ENCODE results near the gene ZNF423.

DNA sequence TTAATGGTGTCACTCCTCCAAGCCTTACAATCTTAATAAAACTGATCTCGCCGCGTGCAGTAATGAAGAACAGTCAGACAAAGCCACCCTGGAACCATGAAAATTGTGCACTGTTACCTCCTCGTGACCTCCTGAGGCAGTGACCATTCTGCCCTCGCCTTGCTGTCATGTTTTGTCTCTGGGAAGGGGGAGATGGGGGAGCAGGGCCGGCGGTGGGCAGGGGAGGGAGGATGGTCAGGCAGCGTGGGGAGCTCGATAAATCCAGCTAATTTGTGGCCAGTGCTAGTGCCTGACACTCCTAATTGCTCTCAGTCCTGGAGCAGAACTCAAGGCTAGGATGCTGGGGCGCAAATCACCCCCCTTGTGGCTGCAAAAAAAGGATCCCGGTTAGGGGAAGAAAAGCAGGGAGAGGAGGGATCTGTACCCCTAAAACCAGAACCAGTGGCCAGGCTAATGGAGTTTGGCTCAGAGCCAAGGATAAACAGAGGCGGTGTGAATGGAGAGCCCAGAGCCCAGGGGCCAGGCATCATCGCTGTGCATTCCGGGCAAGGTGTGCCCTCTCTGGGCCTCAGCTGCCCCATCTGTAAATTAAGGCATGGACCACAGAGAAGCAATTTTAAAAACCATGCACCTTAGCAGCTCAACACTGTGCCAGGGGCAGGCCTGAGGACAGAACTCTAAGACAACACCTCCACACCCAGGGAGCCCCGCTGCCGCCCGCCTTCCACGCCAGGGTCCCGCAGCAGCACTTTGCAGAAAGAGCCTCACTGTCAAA, 113.3 kb downstream of the ZNF423 start:
- TF ChIP-seq EZH2phosphoT487 (IDR thresholded peaks at IDR 0.05; ENCODE audit: unreplicated experiment) (no peak), POLR2AphosphoS5 (IDR thresholded peaks at IDR 0.05; ENCODE audit: low read depth) (no peak)
- TF ChIP-seq, protein P1, sequence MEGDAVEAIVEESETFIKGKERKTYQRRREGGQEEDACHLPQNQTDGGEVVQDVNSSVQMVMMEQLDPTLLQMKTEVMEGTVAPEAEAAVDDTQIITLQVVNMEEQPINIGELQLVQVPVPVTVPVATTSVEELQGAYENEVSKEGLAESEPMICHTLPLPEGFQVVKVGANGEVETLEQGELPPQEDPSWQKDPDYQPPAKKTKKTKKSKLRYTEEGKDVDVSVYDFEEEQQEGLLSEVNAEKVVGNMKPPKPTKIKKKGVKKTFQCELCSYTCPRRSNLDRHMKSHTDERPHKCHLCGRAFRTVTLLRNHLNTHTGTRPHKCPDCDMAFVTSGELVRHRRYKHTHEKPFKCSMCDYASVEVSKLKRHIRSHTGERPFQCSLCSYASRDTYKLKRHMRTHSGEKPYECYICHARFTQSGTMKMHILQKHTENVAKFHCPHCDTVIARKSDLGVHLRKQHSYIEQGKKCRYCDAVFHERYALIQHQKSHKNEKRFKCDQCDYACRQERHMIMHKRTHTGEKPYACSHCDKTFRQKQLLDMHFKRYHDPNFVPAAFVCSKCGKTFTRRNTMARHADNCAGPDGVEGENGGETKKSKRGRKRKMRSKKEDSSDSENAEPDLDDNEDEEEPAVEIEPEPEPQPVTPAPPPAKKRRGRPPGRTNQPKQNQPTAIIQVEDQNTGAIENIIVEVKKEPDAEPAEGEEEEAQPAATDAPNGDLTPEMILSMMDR (conservative IDR thresholded peaks at IDR 0.05; ENCODE audit: low read depth in 2 of 2): no peak
